Left lung (tissue), 10 donors: Measurements from ENCODE around the gene CNTRL. TPM values are rescaled to one million over a fixed set of nuclear protein-coding genes. Genes with fewer than 3 reads are reported as not detected.

Source experiments
- ATAC-seq: fragments of 200-7000 bp; cut with Tn5 transposase; one replicate; pipeline ENCODE4 v1.9.1; 2020; ENCODE audit warnings: moderate library complexity
- DNase-seq, 4 donors: peaks; one replicate each; pipeline ENCODE4 v3.0.0-alpha.2; 2013 to 2020
- H3K27ac ChIP-seq, 2 donors: fragments of 200-600 bp; sonication (generic) in 1 of 2; one replicate each; pipeline versions ENCODE4 v1.5.0 to v1.8.0; 2020 to 2021
- H3K27me3 ChIP-seq, 2 donors: fragments of 200-600 bp; sonication (generic) in 1 of 2; one replicate each; pipeline versions ENCODE4 v1.5.0 to v1.8.0; 2020 to 2021
- H3K36me3 ChIP-seq, 2 donors: fragments of 200-600 bp; sonication (generic) in 1 of 2; one replicate each; pipeline versions ENCODE4 v1.5.0 to v1.8.0; 2020 to 2021
- H3K4me1 ChIP-seq, 2 donors: fragments of 200-600 bp; one replicate each; pipeline ENCODE4 v1.8.0; 2021
- H3K4me3 ChIP-seq, 2 donors: fragments of 200-600 bp; sonication (generic) in 1 of 2; one replicate each; pipeline versions ENCODE4 v1.5.0 to v1.8.0; 2020 to 2021; ENCODE audit warnings: mild to moderate bottlenecking in 1 of 2
- H3K9me3 ChIP-seq, 2 donors: fragments of 200-600 bp; sonication (generic) in 1 of 2; one replicate each; pipeline versions ENCODE4 v1.5.0 to v1.8.0; 2020 to 2021
- CTCF ChIP-seq, 2 donors: fragments of 200-600 bp; sonication (generic) in 1 of 2; IDR thresholded peaks; one replicate each; pipeline versions ENCODE4 v1.5.0 to v1.8.0; 2021; ENCODE audit warnings: antibody characterized with exemption in 2 of 2
- intact Hi-C, 2 donors: fragments of 100-400 bp; cut with DNase I; formaldehyde crosslinking; loops; one replicate each; pipeline versions ENCODE4 v1.11.2 to v1.14.2; 2022
- polyA plus RNA-seq, 6 donors: library from polyadenylated mRNA; unstranded; fragments of 120-200 nt; gene quantifications; one replicate each; pipeline ENCODE4 v1.2.1, GENCODE V29; 2013; ENCODE audit not compliant: insufficient read length in 6 of 6
- total RNA-seq, 2 donors: library from RNA; stranded (reverse); fragmentation: NEBNext Ultra II Directional; extraction: Animal tissue kit (Norgen Biotek cat#: 25700); gene quantifications; one replicate each; pipeline ENCODE4 v1.2.1, GENCODE V29; 2021
- donor health status: DM: no; HTN: yes; CAD: no.
- donor health status: DM: no; HTN: no; CAD: no.

The CNTRL gene
- total and polyA plus RNA-seq, 8 donors: 13.6 to 67.6 (median 51.6) TPM

GRCh38 chr9:121199921-121200320, 125.2 kb downstream of the CNTRL start:
- ATAC-seq: peak; percentile 31
- peak overlapping the region; percentile 92 to 95 for H3K27ac ChIP-seq

GRCh38 chr9:121200356-121200755, 125.6 kb downstream of the CNTRL start:
- no peak for DNase-seq
- no peaks in the 10 kb centered on the region for H3K9me3 ChIP-seq
- peak overlapping the region; percentile 92 to 95 for H3K27ac ChIP-seq
- no peak for TF ChIP-seq CTCF (IDR thresholded peaks at IDR 0.05)
- ATAC-seq: no peak
- intact Hi-C loops: no loop called here
- H3K4me3 ChIP-seq: peak overlapping the region; percentile 66 to 77
- H3K4me1 ChIP-seq: peaks cover 38 to 58% of the 10 kb centered on the region in 2 donors
- H3K27me3 ChIP-seq: no peaks in the 10 kb centered on the region
- no peaks in the 10 kb centered on the region for H3K36me3 ChIP-seq

More at GRCh38 chr9:121199921-121200320, 125.2 kb downstream of the CNTRL start:
- H3K4me3 ChIP-seq: peak overlapping the region; percentile 66 to 77
- DNase-seq: no peak
- H3K9me3 ChIP-seq: no peaks in the 10 kb centered on the region
- intact Hi-C loops: no loop called here
- TF ChIP-seq CTCF (IDR thresholded peaks at IDR 0.05): no peak
- no peaks in the 10 kb centered on the region for H3K27me3 ChIP-seq
- H3K36me3 ChIP-seq: no peaks in the 10 kb centered on the region
- peaks cover 42 to 63% of the 10 kb centered on the region in 2 donors for H3K4me1 ChIP-seq

GRCh38 chr9:121201045-121201737, 126.4 kb downstream of the CNTRL start:
- H3K4me3 ChIP-seq: peak overlapping the region; percentile 66 to 77
- peak in 2 of 4 donors; percentile 40 to 92 for DNase-seq
- intact Hi-C loops: no loop called here
- TF ChIP-seq CTCF (IDR thresholded peaks at IDR 0.05): no peak
- peak; percentile 42 for ATAC-seq
- no peaks in the 10 kb centered on the region for H3K36me3 ChIP-seq
- H3K27ac ChIP-seq: peak overlapping the region; percentile 92 to 95
- H3K27me3 ChIP-seq: no peaks in the 10 kb centered on the region
- peaks cover 30 to 50% of the 10 kb centered on the region in 2 donors for H3K4me1 ChIP-seq
- no peaks in the 10 kb centered on the region for H3K9me3 ChIP-seq

GRCh38 chr9:121201738-121202533, 127.2 kb downstream of the CNTRL start, which contains the start of gene RAB14:
Gene RAB14 (minus strand): TSS chr9:121201869. CDS start chr9:121193412, 8,457 bp downstream.
- Histone ChIP-seq H3K27ac (peak within 1 kb of the TSS; percentile 92 to 95), H3K4me1 (peaks cover 23 to 43% of the 10 kb centered on the region in 2 donors), H3K27me3 (no peaks in the 10 kb centered on the region), H3K9me3 (no peaks in the 10 kb centered on the region), H3K4me3 (peak within 1 kb of the TSS; percentile 66 to 77), H3K36me3 (no peaks in the 10 kb centered on the region)
- intact Hi-C loops: no loop called here
- peak; percentile 99 to 100 (median 100) for DNase-seq
- TF ChIP-seq CTCF (IDR thresholded peaks at IDR 0.05): peak; percentile 25 to 75
- peak; percentile 93 for ATAC-seq

GRCh38 chr9:121204121-121204520, 129.4 kb downstream of the CNTRL start:
- no peak for TF ChIP-seq CTCF (IDR thresholded peaks at IDR 0.05)
- intact Hi-C loops: no loop called here
- H3K27ac ChIP-seq: no peak overlapping the region
- DNase-seq (no peak), ATAC-seq (no peak)
- H3K4me3 ChIP-seq: no peak overlapping the region
- H3K9me3 ChIP-seq: no peaks in the 10 kb centered on the region
- no peaks in the 10 kb centered on the region for H3K36me3 ChIP-seq
- no peaks in the 10 kb centered on the region for H3K27me3 ChIP-seq
- peaks cover 14 to 28% of the 10 kb centered on the region in 2 donors for H3K4me1 ChIP-seq
